OCI-LY3 (cell line): ENCODE results near the gene ANKS6.

Experiments used
- CTCF ChIP-seq: fragments of 200-600, 300-600 bp; sonication (generic); IDR thresholded peaks from 2 replicates; pipeline ENCODE4 v1.5.1; 2014; ENCODE audit warnings: antibody characterized with exemption, low read length, low read depth
- EZH2phosphoT487 ChIP-seq: fragments of 200-600 bp; shearing (Covaris generic); IDR thresholded peaks from 2 replicates; pipeline ENCODE4 v1.6.1; 2018; ENCODE audit warnings: antibody characterized with exemption, mixed run types, low read depth

DNA sequence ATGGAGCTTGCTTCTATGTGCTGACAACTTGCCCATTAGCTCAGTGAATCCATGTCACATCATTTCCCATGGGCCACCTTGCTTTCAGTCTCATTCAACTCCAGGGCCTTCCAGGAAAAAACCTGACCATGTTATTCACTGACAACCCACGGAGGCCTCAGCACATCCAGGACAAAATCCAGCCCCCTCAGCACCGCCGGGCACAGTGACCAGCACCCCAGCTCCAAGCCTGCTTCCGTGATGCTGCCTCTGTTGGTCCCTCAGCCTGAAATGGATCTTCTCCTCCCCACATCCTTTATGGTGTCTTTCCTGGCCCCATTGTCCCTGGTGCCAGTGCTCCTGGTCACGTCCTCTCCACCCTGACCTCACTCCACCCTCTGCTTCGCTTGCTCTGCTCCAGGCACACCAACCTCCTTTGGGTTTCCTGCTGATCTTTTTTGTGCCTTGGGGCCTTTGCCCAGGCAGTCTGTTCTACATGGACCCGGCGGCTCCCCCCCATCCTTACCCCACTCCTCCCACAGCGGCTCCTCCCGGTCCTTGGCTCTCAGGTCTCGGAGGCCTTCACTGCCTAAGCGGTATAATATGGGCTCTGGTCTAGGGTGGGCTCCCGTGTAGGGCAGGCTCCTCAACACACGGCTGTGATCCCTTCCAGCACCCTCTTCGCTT is 25.0 kb downstream of the ANKS6 start:
- TF ChIP-seq CTCF (no peak), EZH2phosphoT487 (no peak)
